ACHN (cell line): ENCODE measurements around the gene ETS1.
A peak's percentile ranks its signal among the peaks of the same experiment; 100 is the strongest.

Source experiments
- DNase-seq: peaks from one replicate; pipeline ENCODE4 v3.0.0-alpha.2; 2015
- in situ Hi-C: cut with HindIII; loops from 2 replicates; pipeline ENCODE4 v1.10.0; 2017; ENCODE audit warnings: low sequenced_read_pairs, low pct_ligation_motif_present, low pct_unique_long_range_greater_than_20kb

The ETS1 gene

DNA sequence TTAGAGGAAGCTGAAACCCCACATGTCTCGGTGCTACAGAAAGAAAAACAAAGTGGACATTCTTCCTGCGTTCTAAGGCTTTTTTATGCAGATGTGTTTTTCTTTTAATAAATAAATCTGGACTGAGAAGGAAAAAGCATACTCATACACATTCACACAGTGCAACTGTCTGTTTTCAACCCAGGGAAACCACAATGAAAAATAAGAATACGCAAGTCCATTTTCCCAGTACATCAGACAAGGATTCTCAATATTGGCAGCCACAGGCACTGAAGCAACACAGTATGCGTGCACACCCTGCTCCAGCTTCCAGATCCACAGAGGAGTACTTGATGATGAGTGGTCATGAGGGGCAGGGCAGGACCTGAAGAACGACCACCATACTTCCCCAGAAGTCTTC lies 86.9 kb downstream of the ETS1 start:
- no peak for DNase-seq
- in situ Hi-C loops, result no loop called here

DNA sequence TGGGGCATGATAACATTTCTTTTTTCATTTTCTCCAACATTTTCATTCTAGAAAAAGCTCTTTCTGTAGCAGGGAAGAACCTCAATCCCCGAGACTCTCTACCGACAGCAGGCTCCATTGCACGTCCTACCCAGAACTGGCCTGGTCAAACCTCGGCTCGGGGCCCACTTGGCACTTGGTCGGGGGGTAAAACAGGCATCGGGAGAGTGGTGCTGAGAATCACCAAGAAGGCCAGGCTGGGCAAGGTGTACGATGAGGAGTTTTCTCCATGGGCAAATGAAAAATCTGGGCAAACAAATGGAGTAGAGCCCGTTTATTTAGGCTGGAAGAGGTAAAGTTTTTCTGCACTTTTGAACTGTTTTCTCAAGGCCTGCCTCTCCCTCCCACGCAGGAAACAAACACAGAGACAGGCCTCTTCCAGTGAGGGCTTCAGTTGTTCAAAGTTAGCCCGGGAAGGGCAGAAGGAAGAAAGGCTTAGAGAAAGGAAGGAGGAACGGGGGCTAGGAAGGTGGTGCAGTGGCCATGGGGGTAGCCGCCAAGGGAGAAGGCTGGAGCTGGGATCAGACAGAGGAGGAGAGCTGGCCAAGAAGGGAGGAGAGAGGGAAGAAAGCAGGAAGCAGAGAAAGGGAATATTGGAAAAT lies 87.6 kb downstream of the ETS1 start:
- no peak for DNase-seq
- in situ Hi-C loops, result no loop called here

DNA sequence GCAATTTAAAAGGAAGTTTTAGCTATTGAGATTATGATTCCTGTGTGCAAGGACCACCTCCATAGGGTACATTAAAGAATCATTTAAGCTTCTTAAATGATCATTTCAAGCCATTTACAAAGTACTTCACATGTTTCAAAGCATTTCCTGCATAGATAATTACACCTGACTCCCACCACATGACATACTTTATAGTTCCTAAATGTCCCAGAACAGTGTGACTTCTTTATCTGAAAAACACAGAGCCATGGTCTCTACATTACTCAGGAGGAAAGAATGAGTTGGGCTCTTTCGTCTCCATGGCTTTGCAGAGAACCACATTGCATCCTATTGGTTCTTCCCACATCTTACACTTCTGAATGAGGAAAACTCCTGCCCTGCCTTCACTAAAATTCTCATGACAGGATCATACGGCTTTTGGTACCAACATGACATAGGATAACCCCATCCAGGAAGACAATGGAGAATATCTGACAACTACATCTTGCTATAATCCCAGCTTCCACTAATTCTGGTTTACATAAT lies 88.6 kb downstream of the ETS1 start:
- peak; percentile 28 for DNase-seq
- in situ Hi-C loops, result no loop called here

DNA sequence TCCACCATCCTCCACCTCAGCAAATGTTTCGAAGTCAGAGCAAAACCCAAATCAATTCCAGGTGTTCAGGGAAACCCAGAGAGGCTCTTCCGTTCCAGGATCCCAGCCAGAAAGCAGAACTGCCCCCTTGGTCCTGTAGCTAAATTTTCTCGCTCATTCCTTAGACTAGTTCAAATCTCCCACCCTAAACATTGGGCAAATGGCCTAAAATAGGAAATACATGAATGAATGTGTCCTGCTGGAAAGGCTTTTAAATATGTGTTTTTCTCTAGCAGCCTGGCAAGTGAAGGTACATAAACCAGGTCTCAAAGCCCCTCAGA lies 89.6 kb downstream of the ETS1 start:
- DNase-seq, result no peak
- in situ Hi-C loops, result no loop called here

DNA sequence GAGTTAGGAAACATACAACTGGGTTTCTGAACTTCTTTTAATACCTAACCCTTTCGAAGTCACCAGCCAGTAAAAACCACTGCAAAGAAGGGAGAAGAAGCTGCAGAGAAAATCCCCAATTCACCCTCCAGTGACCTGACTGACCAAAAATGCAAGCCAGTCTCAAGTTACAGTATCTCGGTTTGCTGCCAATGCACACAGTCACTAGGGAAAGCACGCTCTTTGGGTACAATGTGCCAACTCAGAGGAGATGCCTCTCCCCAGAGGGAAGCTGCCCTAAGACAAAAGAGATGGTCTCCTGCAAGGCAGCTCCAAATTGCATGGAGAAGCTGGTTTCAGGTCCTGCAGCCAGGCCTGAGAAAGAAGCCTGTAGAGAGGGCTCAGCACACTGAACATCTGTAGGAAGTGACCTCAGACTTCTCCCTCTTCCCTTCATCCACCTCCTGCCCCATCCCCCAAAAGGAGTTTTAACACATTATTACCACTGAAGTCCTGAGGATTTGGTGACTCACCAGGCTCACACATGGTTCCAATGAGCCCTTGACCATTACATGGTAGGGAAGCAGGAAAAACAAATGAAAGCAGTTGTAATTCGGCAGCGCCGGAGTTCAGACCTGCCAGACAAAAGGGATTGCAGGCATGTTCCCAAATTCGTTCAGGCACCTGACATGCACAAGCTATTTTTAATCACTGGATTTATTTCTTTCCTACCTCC lies 90.1 kb downstream of the ETS1 start:
- peak; percentile 89 for DNase-seq
- in situ Hi-C loops, result no loop called here

DNA sequence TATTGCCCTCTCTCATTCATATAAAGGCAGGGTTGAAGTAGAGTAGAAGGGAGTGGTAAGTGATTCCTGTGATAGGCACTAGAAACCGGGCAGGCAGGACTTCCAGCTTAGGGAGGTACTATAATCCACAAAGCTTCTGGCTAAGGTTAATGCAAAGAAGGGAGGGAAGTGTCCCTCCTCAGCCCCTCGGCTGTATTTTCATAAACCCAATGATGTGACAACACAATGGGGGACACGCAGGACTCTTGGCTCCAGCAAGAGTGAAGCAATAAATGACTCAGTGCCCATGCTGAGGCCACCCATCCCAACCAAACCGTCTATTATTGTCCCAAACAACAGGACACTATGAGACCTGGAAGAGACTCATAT lies 90.7 kb downstream of the ETS1 start:
- in situ Hi-C loops, result no loop called here
- DNase-seq, result peak; percentile 42

DNA sequence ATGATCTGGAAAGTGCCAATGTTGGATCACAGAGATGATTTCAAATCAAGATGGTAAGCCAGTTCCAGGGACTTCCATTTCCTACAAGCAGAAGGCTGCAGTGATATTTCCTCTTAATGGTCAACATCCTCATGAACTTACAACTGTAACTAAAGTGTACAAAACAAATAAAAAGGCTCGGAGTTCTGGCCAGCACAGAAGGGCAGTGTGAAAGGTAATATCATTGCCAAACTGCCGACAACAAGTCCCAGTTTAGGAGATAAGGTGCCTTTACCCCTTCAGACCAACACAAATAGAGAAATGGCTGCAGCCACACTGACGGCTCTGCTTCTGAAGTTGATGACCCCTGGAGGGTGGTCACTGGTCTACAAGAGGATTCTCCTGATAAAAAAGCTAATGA lies 91.1 kb downstream of the ETS1 start:
- in situ Hi-C loops, result no loop called here
- DNase-seq, result no peak

DNA sequence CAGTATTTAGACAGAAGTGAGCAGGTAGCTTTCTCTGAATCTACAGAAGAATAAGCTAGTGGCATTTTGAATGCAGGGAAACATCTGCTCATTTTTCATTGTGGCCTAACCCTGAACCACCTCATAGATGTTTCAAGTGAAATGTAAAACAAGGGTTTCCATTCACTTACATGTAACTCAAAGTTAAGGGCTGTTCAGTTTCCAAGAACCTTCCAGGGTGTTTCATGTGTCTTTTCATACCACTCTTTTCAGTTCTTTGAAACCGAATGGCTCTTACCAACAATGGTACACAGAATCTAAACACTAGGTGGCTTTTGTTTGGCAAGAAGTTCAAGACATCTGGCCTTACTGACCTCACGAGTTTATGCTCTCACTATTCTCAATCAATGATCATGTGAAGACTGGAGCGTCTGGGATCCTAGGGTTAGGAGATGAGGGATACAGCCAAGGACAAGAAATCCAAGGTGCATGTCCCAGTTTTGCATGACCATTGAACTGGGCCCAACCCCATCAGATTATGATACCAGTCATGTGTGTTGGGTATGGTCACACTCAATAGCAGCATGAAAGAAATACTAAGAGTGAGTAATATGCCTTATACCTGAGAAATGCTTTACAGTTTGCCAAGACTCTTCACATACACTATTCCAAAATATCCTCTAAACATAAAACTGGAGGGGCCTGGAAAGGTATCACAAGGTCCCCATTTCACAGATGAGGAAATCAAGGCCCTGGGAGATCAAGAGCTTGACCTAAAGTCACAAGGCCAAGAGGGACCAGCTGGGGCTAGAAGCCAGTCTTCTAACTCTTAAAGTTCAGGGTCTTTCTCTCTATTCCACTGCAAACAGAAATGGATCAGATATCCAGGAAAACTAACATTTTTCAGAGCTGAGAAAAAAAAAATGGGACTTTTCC lies 92.7 kb downstream of the ETS1 start:
- no peak for DNase-seq
- in situ Hi-C loops, result no loop called here

DNA sequence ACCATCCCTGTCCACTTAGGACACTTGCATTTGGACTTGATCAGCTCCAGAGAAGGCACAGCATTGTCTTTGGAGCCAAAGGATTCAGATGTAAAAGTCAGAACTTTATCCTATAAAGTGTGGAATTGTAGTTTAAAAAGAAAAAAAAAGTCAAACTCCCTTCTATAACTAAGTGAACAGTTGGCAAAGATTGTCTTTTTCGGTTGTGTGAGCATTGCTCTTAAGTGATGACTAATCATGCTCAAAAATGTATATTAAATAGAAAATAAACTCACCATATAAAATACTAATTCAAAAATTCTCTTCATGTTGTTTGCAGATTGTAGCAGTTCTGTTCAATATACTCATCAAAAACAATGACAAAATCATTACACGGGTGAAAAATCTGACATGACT lies 93.8 kb downstream of the ETS1 start:
- in situ Hi-C loops, result no loop called here
- no peak for DNase-seq

DNA sequence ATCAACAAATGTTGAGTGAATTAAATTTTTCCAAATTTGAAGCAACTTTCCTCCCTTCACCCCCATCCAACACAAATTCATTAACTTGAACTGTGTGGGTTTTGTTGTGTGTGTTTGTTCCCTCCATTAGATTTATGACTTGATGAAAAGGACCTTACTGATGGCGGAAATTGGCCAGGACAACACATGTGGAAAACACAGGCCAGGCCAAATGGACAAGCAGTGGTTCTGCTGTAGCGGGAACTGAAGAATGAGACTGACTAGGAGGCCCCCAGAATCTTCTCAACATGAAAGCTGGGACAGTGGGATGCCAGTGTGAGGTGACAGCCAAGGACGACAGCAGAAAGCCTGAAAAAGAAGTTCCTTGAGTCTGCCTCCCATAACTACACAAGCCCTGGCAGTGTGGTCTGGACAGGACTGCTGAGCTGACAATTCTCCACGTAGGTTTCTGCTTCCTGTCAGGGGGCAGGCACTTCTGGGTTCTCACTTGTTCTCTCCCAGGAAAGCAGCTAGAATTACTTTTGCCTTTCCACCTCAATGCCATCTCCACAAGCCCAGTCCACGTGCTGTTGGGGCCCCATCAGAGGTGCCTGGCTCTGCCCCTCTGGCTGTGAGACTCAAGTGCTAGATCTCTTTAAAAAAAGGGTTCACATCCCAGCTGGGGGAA lies 94.3 kb downstream of the ETS1 start:
- DNase-seq, result no peak
- in situ Hi-C loops, result no loop called here

DNA sequence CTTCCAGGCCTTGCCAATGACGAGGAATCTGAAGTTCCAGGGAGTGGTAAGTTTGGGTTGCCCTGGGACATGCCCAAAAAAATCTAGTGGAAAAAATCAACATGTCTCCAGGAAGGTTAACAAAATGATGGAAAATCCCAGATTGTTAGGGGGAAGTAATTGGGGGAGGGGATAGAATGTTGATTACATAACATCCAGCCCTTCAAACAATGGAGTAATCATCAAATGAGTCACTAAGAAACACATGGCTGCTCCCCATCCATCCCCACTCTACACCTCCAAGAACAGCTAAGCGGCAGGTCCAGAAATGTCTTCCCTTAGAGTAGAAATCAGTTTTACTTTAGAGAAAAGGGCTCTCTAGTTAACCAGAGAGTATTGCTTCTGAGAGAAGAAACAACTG lies 94.9 kb downstream of the ETS1 start:
- no peak for DNase-seq

DNA sequence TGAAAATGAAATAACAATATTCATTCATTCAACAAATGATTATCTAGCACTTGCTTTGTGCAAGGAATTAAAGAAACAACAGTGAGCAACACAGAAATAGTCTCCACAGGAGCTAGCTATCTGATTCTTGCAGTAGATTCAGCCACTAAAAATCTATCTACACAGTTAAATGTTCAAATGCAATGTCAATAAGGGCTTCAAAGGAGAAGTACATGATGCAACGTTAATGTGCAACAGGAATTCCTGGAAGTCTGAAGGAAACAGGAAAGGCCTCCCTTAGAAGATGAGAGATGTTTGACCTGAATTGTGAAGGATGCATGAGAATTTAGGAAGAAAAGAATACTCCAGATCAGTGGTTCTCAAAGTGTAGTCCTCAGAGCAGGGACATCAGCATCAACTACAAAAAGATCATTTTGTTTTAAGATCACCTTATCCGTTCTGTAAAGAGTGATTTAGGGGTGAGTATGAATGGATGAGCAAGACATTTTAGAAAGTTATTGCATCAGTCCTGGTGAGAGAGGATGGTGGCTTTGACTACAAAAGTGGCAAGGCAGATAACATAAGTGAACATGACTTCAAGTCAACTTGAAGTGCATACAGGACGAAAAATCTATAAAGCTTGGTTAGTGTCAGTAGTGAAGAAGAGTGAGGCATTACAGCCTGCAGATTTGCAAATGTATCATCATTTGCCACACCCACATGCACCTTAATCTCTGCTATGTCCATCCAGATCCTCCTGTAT lies 96.0 kb downstream of the ETS1 start:
- in situ Hi-C loops, result no loop called here
- no peak for DNase-seq

More for the DNA sequence above, 94.9 kb downstream of the ETS1 start:
- in situ Hi-C loops, result no loop called here

DNA sequence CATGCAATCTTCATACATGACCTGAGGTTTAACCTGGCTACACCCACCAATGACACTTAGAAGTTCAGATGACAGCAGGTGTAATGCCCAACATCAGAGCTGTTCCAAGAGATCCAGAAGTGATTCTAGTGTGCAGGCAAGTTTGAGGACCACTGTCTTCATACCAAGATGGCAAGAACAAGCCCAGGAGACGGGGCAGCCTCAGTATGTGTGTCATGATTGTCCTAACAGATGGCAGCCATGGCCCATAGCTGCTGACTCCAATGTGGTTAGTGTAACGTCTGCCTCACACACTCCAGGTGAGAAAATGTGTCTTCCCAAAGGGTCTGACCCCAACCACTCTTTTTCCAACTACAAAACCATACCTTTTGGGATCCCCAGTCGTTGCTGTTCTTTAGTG lies 97.3 kb downstream of the ETS1 start:
- in situ Hi-C loops, result no loop called here
- no peak for DNase-seq

DNA sequence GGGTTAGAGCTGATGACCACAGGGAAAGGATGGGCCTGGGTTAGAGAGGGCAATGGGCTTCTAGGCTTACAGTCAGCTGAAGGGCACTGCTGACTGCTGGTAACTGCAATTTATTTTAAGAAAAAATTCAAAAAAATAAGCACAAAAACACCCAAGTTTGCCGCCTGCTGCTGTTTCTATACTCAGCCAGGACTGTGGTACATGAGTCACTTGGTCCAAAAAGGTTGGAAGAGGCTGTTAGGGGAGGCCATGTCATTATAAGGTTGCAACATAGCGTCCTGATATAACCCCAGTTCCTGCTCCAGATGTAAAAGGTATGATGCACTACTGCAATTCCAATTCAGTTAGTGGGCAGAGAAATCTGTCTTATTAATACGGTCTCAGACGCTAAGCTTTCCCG lies 98.9 kb downstream of the ETS1 start:
- no peak for DNase-seq
- in situ Hi-C loops, result no loop called here

DNA sequence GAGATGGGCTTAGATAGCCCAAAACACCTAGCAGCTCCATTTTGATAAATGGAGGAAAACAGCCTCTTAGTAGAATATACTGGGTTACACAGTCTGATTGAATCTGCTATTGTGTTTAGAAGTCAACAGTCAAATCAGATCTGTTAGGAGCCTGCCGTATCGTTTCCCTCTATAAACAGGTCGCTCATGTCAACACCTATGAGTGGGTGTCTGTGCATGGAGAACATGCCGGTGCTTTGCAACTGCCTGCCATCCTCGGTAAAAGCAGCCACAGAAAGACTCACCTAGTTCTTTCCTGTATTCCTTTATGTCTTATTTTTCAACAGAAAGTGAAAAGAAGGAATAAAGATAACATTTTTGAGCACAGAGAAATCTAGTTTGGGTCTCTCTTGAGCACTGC lies 99.4 kb downstream of the ETS1 start:
- no peak for DNase-seq
- in situ Hi-C loops, result no loop called here

DNA sequence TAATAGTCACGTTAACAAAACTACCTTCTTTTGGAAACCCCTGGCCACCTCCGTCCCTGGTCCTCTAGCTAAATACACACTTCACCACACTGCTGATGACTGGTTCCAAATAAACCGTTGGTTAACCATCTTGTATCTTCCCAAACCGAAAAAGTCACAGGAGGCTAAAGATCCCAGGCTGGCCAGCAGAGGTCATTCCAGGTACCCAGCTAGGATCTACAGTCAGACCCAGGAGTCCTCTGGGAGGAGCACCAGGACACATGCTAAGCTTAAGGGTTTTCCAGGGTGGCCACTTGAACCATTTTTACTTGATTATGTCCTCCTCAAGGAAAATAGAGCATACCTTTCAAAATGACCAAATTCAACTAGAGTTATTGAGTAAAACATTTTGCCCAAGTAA lies 103.2 kb downstream of the ETS1 start:
- in situ Hi-C loops, result no loop called here
- no peak for DNase-seq

DNA sequence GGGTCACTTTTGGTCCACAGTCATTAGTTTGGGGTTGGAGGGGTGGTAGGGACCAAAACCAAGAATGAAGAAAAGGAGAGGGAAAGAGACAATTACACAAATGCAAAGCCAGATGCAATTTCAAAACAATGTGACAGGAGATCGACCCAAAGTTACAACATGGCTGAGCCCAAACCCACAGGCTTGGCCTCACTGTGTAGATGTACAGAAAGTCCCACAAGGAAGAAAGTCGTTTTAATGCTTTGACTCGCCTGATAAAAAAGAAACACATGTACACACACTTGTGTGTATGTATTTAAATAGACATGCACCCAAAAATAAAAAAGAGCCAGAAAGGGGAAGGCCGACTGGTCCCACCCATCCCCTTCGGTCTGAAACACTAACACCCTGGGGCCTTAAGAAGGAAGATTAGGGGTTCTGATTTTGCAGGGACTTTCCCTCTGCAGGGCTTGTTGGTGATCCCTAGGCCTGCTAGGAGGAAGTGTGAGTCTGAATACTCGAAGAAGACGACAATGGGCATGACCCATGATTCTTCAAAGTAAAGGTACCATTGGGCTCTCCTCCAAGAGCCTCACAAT lies 104.1 kb downstream of the ETS1 start:
- in situ Hi-C loops, result no loop called here
- no peak for DNase-seq

DNA sequence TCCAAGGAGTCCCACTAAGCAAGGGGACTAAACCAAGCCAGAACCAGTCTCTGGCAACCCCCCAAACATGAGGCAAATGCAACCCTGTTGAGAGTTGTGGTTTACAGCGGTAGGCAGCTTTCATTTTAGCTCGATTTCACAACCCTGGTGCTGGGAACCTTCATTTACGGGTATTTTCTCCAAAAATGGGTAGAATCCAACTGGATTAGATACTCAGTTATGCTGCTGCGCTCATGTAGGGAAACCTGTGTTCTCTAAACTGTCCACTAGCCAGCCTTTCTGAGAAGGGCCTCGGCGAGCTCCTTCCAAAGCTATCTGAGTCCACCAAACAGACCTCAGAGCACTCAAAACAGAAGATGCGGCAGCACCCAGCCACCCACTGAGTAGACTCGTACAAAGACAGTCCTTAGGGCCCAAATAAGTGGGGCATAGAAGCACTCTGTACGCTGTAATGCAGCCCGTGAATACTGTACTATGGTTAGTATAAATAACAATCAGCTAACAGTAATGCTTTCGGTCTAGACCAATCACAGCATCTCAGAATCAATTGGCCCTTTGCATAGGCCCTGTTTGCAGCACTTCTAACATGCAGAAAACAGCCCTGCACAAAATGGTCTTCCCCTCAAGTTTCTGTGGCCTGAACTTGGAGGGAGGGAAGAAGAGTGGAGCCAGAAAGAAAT lies 104.7 kb downstream of the ETS1 start:
- no peak for DNase-seq
- in situ Hi-C loops, result no loop called here
